Measurements from ENCODE around the gene SLC12A7. TPM values are rescaled to one million over a fixed set of nuclear protein-coding genes. Genes with fewer than 3 reads are reported as not detected.
A peak's percentile ranks its signal among the peaks of the same experiment; 100 is the strongest.

The SLC12A7 gene
- total and polyA plus RNA-seq, 2 of the 13 experiments (the other 11 are each of a cell fraction or from before 2014, with no cell fraction given) = 14.0 to 18.5 TPM

GRCh38 chr5:1119312-1119831, 7.5 kb upstream of the SLC12A7 start (continued):
- TF ChIP-seq TEAD3 (CRISPR knock-in tag; optimal IDR thresholded peaks at IDR 0.05; ENCODE audit: borderline replicate concordance) (peak; percentile 39), ZNF747 (CRISPR knock-in tag; IDR thresholded peaks at IDR 0.05; ENCODE audit: borderline replicate concordance) (no peak), ZNF441 (CRISPR knock-in tag; IDR thresholded peaks at IDR 0.05; ENCODE audit: borderline replicate concordance) (peak; percentile 49; the same call in 1 of the 2 replicates), RXRA (CRISPR knock-in tag; IDR thresholded peaks at IDR 0.05) (peak; percentile 80), NR2C2 (CRISPR knock-in tag; IDR thresholded peaks at IDR 0.05; ENCODE audit: borderline replicate concordance) (peak; percentile 64), PRMT3 (CRISPR knock-in tag; IDR thresholded peaks at IDR 0.05; ENCODE audit: borderline replicate concordance, low read depth) (no peak), GABPA (IDR thresholded peaks at IDR 0.05; ENCODE audit: low read depth, low read length) (no peak), GABPA (CRISPR knock-in tag; IDR thresholded peaks at IDR 0.05; ENCODE audit: low read depth) (0 out of 2 replicates have a peak, but pooled peaks have one; percentile 24), HNF4G (IDR thresholded peaks at IDR 0.05; ENCODE audit: borderline replicate concordance, low read depth, low read length) (peak; percentile 64), HNF4G (CRISPR knock-in tag; IDR thresholded peaks at IDR 0.05; ENCODE audit: borderline replicate concordance, low read depth) (peak; percentile 72), BHLHE40 (IDR thresholded peaks at IDR 0.05; ENCODE audit: low read length) (peak; percentile 52), YY1 (IDR thresholded peaks at IDR 0.05; ENCODE audit: insufficient read depth, insufficient replicate concordance, low read depth, low read length) (no peak), ZFP1 (CRISPR knock-in tag; IDR thresholded peaks at IDR 0.05) (no peak), ZFP36L1 (CRISPR knock-in tag; IDR thresholded peaks at IDR 0.05) (no peak), GATAD2A (CRISPR knock-in tag; IDR thresholded peaks at IDR 0.05) (peak; percentile 76; the same call in 1 of the 2 replicates), TP53 (CRISPR knock-in tag; conservative IDR thresholded peaks at IDR 0.05) (no peak), ZNF891 (CRISPR knock-in tag; IDR thresholded peaks at IDR 0.05) (peak; percentile 66; the same call in 1 of the 2 replicates), JUND (CRISPR knock-in tag; IDR thresholded peaks at IDR 0.05) (no peak), ZNF629 (CRISPR knock-in tag; conservative IDR thresholded peaks at IDR 0.05) (0 out of 2 replicates have a peak, but pooled peaks have one; percentile 7), MAX (IDR thresholded peaks at IDR 0.05) (peak; percentile 76), ZC3H4 (CRISPR knock-in tag; IDR thresholded peaks at IDR 0.05; ENCODE audit: borderline replicate concordance) (no peak)
- TF ChIP-seq, protein P1, sequence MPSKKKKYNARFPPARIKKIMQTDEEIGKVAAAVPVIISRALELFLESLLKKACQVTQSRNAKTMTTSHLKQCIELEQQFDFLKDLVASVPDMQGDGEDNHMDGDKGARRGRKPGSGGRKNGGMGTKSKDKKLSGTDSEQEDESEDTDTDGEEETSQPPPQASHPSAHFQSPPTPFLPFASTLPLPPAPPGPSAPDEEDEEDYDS (CRISPR knock-in tag; IDR thresholded peaks at IDR 0.05) = no peak
- TF ChIP-seq, protein P2, sequence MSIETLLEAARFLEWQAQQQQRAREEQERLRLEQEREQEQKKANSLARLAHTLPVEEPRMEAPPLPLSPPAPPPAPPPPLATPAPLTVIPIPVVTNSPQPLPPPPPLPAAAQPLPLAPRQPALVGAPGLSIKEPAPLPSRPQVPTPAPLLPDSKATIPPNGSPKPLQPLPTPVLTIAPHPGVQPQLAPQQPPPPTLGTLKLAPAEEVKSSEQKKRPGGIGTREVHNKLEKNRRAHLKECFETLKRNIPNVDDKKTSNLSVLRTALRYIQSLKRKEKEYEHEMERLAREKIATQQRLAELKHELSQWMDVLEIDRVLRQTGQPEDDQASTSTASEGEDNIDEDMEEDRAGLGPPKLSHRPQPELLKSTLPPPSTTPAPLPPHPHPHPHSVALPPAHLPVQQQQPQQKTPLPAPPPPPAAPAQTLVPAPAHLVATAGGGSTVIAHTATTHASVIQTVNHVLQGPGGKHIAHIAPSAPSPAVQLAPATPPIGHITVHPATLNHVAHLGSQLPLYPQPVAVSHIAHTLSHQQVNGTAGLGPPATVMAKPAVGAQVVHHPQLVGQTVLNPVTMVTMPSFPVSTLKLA (IDR thresholded peaks at IDR 0.05) = peak; percentile 36; the same call in 1 of the 2 replicates
- TF ChIP-seq, protein P3, sequence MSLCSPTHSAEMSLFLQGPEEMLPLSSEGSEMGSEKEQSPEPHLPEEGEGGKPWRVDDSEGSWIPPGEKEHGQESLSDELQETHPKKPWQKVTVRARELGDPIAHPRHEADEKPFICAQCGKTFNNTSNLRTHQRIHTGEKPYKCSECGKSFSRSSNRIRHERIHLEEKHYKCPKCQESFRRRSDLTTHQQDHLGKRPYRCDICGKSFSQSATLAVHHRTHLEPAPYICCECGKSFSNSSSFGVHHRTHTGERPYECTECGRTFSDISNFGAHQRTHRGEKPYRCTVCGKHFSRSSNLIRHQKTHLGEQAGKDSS (CRISPR knock-in tag; IDR thresholded peaks at IDR 0.05; ENCODE audit: borderline replicate concordance, low read depth) = peak; percentile 84; the same call in 1 of the 2 replicates
- TF ChIP-seq, protein P4, sequence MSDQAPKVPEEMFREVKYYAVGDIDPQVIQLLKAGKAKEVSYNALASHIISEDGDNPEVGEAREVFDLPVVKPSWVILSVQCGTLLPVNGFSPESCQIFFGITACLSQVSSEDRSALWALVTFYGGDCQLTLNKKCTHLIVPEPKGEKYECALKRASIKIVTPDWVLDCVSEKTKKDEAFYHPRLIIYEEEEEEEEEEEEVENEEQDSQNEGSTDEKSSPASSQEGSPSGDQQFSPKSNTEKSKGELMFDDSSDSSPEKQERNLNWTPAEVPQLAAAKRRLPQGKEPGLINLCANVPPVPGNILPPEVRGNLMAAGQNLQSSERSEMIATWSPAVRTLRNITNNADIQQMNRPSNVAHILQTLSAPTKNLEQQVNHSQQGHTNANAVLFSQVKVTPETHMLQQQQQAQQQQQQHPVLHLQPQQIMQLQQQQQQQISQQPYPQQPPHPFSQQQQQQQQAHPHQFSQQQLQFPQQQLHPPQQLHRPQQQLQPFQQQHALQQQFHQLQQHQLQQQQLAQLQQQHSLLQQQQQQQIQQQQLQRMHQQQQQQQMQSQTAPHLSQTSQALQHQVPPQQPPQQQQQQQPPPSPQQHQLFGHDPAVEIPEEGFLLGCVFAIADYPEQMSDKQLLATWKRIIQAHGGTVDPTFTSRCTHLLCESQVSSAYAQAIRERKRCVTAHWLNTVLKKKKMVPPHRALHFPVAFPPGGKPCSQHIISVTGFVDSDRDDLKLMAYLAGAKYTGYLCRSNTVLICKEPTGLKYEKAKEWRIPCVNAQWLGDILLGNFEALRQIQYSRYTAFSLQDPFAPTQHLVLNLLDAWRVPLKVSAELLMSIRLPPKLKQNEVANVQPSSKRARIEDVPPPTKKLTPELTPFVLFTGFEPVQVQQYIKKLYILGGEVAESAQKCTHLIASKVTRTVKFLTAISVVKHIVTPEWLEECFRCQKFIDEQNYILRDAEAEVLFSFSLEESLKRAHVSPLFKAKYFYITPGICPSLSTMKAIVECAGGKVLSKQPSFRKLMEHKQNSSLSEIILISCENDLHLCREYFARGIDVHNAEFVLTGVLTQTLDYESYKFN (CRISPR knock-in tag; conservative IDR thresholded peaks at IDR 0.05) = peak; percentile 78
